PC-9 (cell line): Measurements from ENCODE around the gene ACACB. TPM values are rescaled to one million over a fixed set of nuclear protein-coding genes. Genes with fewer than 3 reads are reported as not detected.

ENCODE experiments used
- BruUV-seq: library from RNA; stranded (reverse); fragments of 400-500 nt; replicated peaks from 2 replicates; lab custom pipeline; 2021; lab: Mats Ljungman, UMichigan
- CTCF ChIA-PET: fragments of 300-600 bp; sonication (Branson Sonifier 250); formaldehyde crosslinking; loops from one replicate; lab custom pipeline; 2022; ENCODE audit warnings: antibody characterized with exemption; lab: Charles Lee
- POLR2A ChIA-PET: fragments of 300-600 bp; sonication (Branson Sonifier 250); formaldehyde crosslinking; loops from one replicate; lab custom pipeline; 2022; ENCODE audit warnings: antibody characterized with exemption; ENCODE audit not compliant: unreplicated experiment; lab: Charles Lee
- DNase-seq, 2 experiments: peaks; one replicate each; pipeline versions ENCODE4 v3.0.0 to v3.0.0-alpha.2; 2015 to 2022; ENCODE audit warnings: mixed read lengths in 1 of 2
- H2AFZ ChIP-seq: fragments of 200-600 bp; sonication (generic); 2 replicates; pipeline ENCODE4 v1.8.1; 2017; ENCODE audit warnings: antibody characterized with exemption
- H3F3A ChIP-seq: fragments of 200-600 bp; sonication (generic); 2 replicates; pipeline ENCODE4 v1.8.1; 2017; ENCODE audit warnings: antibody characterized with exemption, mild to moderate bottlenecking, low read depth; ENCODE audit not compliant: insufficient read depth
- H3K27ac ChIP-seq: fragments of 200-600 bp; sonication (generic); 2 replicates; pipeline ENCODE4 v1.6.1; 2016; ENCODE audit warnings: mixed run types
- H3K27me3 ChIP-seq: fragments of 200-600 bp; sonication (generic); 2 replicates; pipeline ENCODE4 v1.6.1; 2016; ENCODE audit warnings: low read depth, mixed run types; ENCODE audit not compliant: insufficient read depth
- H3K36me3 ChIP-seq: fragments of 200-600 bp; sonication (generic); 2 replicates; pipeline ENCODE4 v1.6.1; 2016; ENCODE audit warnings: low read depth, mixed run types
- H3K4me1 ChIP-seq: fragments of 200-600 bp; sonication (generic); replicated peaks from 2 replicates; pipeline ENCODE4 v1.6.1; 2016; ENCODE audit warnings: mixed run types; ENCODE audit not compliant: insufficient read depth
- H3K4me2 ChIP-seq: fragments of 200-600 bp; sonication (generic); 2 replicates; pipeline ENCODE4 v1.6.1; 2017; ENCODE audit warnings: mixed run types
- H3K4me3 ChIP-seq: fragments of 200-600 bp; sonication (generic); 2 replicates; pipeline ENCODE4 v1.6.1; 2016; ENCODE audit warnings: mixed run types
- H3K79me2 ChIP-seq: fragments of 200-600 bp; sonication (generic); 2 replicates; pipeline ENCODE4 v1.6.1; 2017; ENCODE audit warnings: low read depth, mixed run types
- H3K9me2 ChIP-seq: fragments of 200-600 bp; sonication (generic); 2 replicates; pipeline ENCODE4 v1.8.1; 2017; ENCODE audit warnings: mild to moderate bottlenecking; ENCODE audit not compliant: insufficient read depth
- H3K9me3 ChIP-seq: fragments of 200-600 bp; sonication (generic); 2 replicates; pipeline ENCODE4 v1.8.1; 2016; ENCODE audit warnings: low read depth; ENCODE audit not compliant: insufficient read depth
- H4K20me1 ChIP-seq: fragments of 200-600 bp; sonication (generic); 2 replicates; pipeline ENCODE4 v1.8.1; 2017; ENCODE audit not compliant: insufficient read depth
- CTCF ChIP-seq: fragments of 200-600 bp; sonication (generic); conservative IDR thresholded peaks from 2 replicates; pipeline ENCODE4 v1.6.1; 2017; ENCODE audit warnings: mixed run types, antibody characterized with exemption, mild to moderate bottlenecking, moderate library complexity
- EZH2 ChIP-seq: fragments of 200-600 bp; sonication (generic); IDR thresholded peaks from 2 replicates; pipeline ENCODE4 v1.8.0; 2017; ENCODE audit warnings: antibody characterized with exemption, low read depth
- intact Hi-C: fragments of 100-400 bp; cut with micrococcal nuclease; formaldehyde crosslinking; loops from one replicate; pipeline ENCODE4 v1.10.0; 2022; ENCODE audit not compliant: unreplicated experiment
- total RNA-seq: library from RNA; stranded (reverse); gene quantifications from 2 replicates; pipeline ENCODE4 v1.2.3, GENCODE V29; 2021

Gene ACACB
- total RNA-seq, 1 experiment from 2014 or later: 13.8 TPM

GRCh38 chr12:109240365-109240764 lies 124.0 kb downstream of the ACACB start:
- Histone ChIP-seq H3K79me2 (no peaks in the 10 kb centered on the region), H3K9me3 (no peaks in the 10 kb centered on the region), H3K4me3 (no peak overlapping the region), H3K9me2 (no peaks in the 10 kb centered on the region), H2AFZ (no peak overlapping the region), H3K27ac (no peak overlapping the region), H3K4me2 (no peak overlapping the region), H3K27me3 (peaks cover 13% of the 10 kb centered on the region; the same call in 1 of the 2 replicates), H3K4me1 (no peaks in the 10 kb centered on the region), H3F3A (no peaks in the 10 kb centered on the region), H3K36me3 (no peaks in the 10 kb centered on the region), H4K20me1 (no peaks in the 10 kb centered on the region)
- DNase-seq: no peak
- intact Hi-C loops: no loop called here
- ChIA-PET POLR2A (no interaction called here), CTCF (no interaction called here)
- TF ChIP-seq CTCF (no peak), EZH2 (no peak)
- BruUV-seq: no TSS peak

- no peak for TF ChIP-seq EZH2
- TF ChIP-seq CTCF: no peak
- CTCF ChIA-PET: no interaction called here
- Histone ChIP-seq H2AFZ (no peak overlapping the region), H3K4me2 (no peak overlapping the region), H3K27ac (no peak overlapping the region), H3K9me2 (no peaks in the 10 kb centered on the region), H3F3A (no peaks in the 10 kb centered on the region), H3K9me3 (no peaks in the 10 kb centered on the region), H3K36me3 (no peaks in the 10 kb centered on the region), H3K4me1 (no peaks in the 10 kb centered on the region), H3K27me3 (peaks cover 7% of the 10 kb centered on the region; the same call in 1 of the 2 replicates), H3K79me2 (no peaks in the 10 kb centered on the region), H3K4me3 (no peak overlapping the region), H4K20me1 (no peaks in the 10 kb centered on the region)
- BruUV-seq: no TSS peak
- intact Hi-C loops: no loop called here
- DNase-seq: no peak
- POLR2A ChIA-PET: no interaction called here
These were observed 125.5 kb downstream of the ACACB start for GRCh38 chr12:109241936-109242335.

- H3K4me2 ChIP-seq: no peak overlapping the region
- no peaks in the 10 kb centered on the region for H4K20me1 ChIP-seq
- no peak overlapping the region for H2AFZ ChIP-seq
- DNase-seq: no peak
- POLR2A ChIA-PET: no interaction called here
- TF ChIP-seq CTCF (no peak), EZH2 (no peak)
- peaks cover 12% of the 10 kb centered on the region for H3K27me3 ChIP-seq
- no peaks in the 10 kb centered on the region for H3K9me3 ChIP-seq
- no peaks in the 10 kb centered on the region for H3F3A ChIP-seq
- H3K79me2 ChIP-seq: no peaks in the 10 kb centered on the region
- no peak overlapping the region for H3K4me3 ChIP-seq
- no peaks in the 10 kb centered on the region for H3K36me3 ChIP-seq
- H3K4me1 ChIP-seq: no peaks in the 10 kb centered on the region
- BruUV-seq: no TSS peak
- CTCF ChIA-PET: no interaction called here
- H3K27ac ChIP-seq: no peak overlapping the region
- no peaks in the 10 kb centered on the region for H3K9me2 ChIP-seq
- intact Hi-C loops: no loop called here
These were observed 127.7 kb downstream of the ACACB start for GRCh38 chr12:109244073-109244472.
